Stimulated activated naive B cell treated with anti-CD40 and anti-IgM and Interleukin-4, amounts not matched to agents 10 μg/mL and 1 μg/mL and 100 μg/mL, for 72 hours (primary cell): ENCODE data around the gene WWOX.
A peak's percentile ranks its signal among the peaks of the same experiment; 100 is the strongest.

Experiments
- ATAC-seq, 2 donors: fragments of 150-1000 bp; cut with Tn5 transposase; replicated peaks; 2 replicates each; pipeline ENCODE4 v1.10.0; 2021; ENCODE audit warnings: moderate library complexity in 1 of 2
- DNase-seq: peaks from one replicate; pipeline ENCODE4 v3.0.0; 2021
- H3K27ac Mint-ChIP-seq: one replicate; pipeline ENCODE4 v1.8.0; 2022; ENCODE audit warnings: mild to moderate bottlenecking, mixed read lengths
- H3K27me3 Mint-ChIP-seq, 2 donors: one replicate each; pipeline ENCODE4 v1.8.0; 2022; ENCODE audit warnings: mixed read lengths in 2 of 2
- H3K36me3 Mint-ChIP-seq, 2 donors: one replicate each; pipeline ENCODE4 v1.8.0; 2022; ENCODE audit warnings: mixed read lengths in 2 of 2, mild to moderate bottlenecking in 1 of 2
- H3K4me1 Mint-ChIP-seq, 2 donors: one replicate each; pipeline ENCODE4 v1.8.0; 2022; ENCODE audit warnings: mixed read lengths in 2 of 2, mild to moderate bottlenecking in 1 of 2
- H3K4me3 Mint-ChIP-seq, 2 donors: one replicate each; pipeline ENCODE4 v1.8.0; 2022; ENCODE audit warnings: mild to moderate bottlenecking in 2 of 2, mixed read lengths in 2 of 2, moderate library complexity in 1 of 2
- H3K9me3 Mint-ChIP-seq, 2 donors: one replicate each; pipeline ENCODE4 v1.8.0; 2022; ENCODE audit warnings: mixed read lengths in 2 of 2, mild to moderate bottlenecking in 1 of 2

Gene WWOX

DNA sequence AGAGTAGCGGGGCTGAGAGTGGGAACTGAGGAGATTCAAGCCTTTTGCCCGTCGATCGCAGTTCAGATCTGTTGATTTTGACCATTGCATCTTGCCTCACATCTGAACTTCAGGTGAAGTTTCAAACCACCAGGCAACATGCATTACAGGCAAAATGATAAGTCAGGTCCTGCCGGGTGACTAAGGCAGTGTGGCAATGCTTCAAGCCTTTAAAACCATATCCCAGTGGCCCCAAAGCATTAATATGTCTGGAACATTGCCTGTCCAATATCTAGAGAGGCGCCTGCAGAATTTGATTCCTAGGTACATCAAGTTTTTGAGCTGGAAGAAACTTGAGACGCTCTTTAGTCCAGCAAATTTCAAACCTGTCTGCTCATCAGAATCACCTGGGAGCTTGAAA lies 998.3 kb downstream of the WWOX start:
- peaks cover 23 to 30% of the 10 kb centered on the region in 2 donors for H3K27me3 Mint-ChIP-seq
- ATAC-seq (no peak), DNase-seq (no peak)
- no peak overlapping the region for H3K27ac Mint-ChIP-seq
- peaks cover 8% of the 10 kb centered on the region in 2 donors for H3K36me3 Mint-ChIP-seq
- H3K9me3 Mint-ChIP-seq, result peaks cover 0 to 2% of the 10 kb centered on the region in 2 donors
- peaks cover 19 to 37% of the 10 kb centered on the region in 2 donors for H3K4me1 Mint-ChIP-seq
- no peak overlapping the region for H3K4me3 Mint-ChIP-seq

DNA sequence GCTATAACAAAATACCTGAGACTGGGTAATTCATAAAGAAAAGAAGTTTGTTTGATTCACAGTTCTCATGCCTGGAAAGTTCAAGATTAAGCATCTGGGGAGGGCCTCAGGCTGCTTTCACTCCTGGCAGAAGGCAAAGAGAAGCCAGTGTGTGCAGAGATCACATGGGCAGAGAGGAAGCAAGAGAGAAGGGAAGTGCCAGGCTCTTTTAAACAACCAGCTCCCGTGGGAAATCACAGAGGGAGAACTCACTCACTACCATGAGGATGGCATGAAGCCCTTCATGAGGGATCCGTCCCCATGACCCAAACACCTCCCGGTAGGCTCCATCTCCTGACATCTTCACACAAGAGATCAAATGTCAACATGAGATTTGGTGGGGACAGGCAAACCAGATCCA lies 999.5 kb downstream of the WWOX start:
- H3K27ac Mint-ChIP-seq, result no peak overlapping the region
- ATAC-seq, result no peak
- H3K27me3 Mint-ChIP-seq, result peaks cover 26 to 34% of the 10 kb centered on the region in 2 donors
- H3K4me3 Mint-ChIP-seq, result no peak overlapping the region
- peaks cover 8 to 10% of the 10 kb centered on the region in 2 donors for H3K36me3 Mint-ChIP-seq
- H3K9me3 Mint-ChIP-seq, result peaks cover 0 to 2% of the 10 kb centered on the region in 2 donors
- peaks cover 12 to 26% of the 10 kb centered on the region in 2 donors for H3K4me1 Mint-ChIP-seq
- no peak for DNase-seq

DNA sequence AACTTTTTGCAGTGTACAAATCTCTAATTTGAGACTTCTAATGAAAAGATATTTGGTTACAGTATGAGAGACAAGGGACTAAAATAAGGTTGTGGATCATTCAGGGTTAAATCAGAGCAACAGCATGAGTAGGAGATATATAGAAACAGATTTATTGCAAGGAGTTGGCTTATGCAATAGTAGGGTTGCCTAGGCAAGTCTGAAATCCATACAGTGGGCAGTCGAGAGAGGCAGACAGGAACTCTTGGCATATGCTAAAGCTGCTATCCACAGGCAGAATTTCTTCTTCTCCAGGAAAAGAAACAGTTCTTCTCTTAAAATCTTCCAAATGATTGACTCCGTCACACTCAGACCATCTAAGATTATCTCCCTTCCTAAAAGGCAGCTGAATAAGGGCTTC lies 1000.3 kb downstream of the WWOX start:
- peaks cover 11 to 23% of the 10 kb centered on the region in 2 donors for H3K4me1 Mint-ChIP-seq
- peaks cover 0 to 2% of the 10 kb centered on the region in 2 donors for H3K9me3 Mint-ChIP-seq
- no peak overlapping the region for H3K27ac Mint-ChIP-seq
- no peak for DNase-seq
- peaks cover 8 to 10% of the 10 kb centered on the region in 2 donors for H3K36me3 Mint-ChIP-seq
- H3K4me3 Mint-ChIP-seq, result no peak overlapping the region
- no peak for ATAC-seq
- H3K27me3 Mint-ChIP-seq, result peaks cover 26 to 31% of the 10 kb centered on the region in 2 donors

DNA sequence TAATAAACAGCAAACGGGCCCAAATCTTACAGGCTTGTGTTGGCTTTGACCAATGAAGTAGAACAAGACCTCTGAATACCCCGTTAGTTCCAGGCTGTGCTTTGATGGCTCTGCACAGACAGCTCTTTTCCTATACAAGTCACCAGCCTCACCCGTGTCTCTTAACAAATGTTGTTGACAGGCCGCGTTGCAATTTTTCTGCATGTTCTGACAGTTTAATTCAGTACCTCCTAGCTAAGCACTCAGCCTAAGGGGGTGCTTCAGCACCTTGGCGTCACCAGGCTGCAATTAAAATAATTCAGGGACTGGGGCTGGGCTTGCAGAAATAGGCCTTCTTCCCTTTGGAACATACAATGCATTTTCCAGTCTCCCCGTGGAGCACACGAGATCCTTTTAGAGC lies 1001.0 kb downstream of the WWOX start:
- Mint-ChIP-seq H3K36me3 (peaks cover 8 to 10% of the 10 kb centered on the region in 2 donors), H3K9me3 (peaks cover 0 to 2% of the 10 kb centered on the region in 2 donors), H3K27ac (no peak overlapping the region), H3K27me3 (peaks cover 22 to 24% of the 10 kb centered on the region in 2 donors), H3K4me3 (no peak overlapping the region), H3K4me1 (peaks cover 8 to 23% of the 10 kb centered on the region in 2 donors)
- DNase-seq, result no peak
- ATAC-seq, result no peak

DNA sequence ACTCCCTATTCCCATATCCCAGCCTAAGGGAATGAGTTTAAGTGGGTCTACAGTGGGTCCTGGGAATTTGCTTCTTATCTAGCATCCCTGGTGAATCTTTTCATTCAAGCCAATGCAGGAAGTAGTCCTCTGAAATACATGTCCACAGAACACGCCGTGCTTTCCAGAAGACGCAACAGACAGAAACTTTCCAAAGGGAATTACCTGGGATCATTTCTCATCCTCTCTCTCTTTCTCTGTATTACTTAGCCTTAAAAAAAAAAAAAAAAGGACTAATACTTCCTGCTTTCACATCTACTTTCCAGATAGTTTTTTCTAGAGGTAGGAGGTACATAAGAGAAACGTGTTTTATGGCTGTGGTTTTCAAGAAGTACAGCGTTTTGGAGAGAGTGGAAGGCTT lies 1002.0 kb downstream of the WWOX start:
- Mint-ChIP-seq H3K4me1 (peaks cover 6 to 18% of the 10 kb centered on the region in 2 donors), H3K36me3 (peaks cover 4 to 6% of the 10 kb centered on the region in 2 donors), H3K27me3 (peaks cover 16 to 17% of the 10 kb centered on the region in 2 donors), H3K4me3 (no peak overlapping the region), H3K27ac (no peak overlapping the region), H3K9me3 (peaks cover 0 to 2% of the 10 kb centered on the region in 2 donors)
- DNase-seq, result no peak
- peak in 1 of 2 donors; percentile 27 for ATAC-seq

DNA sequence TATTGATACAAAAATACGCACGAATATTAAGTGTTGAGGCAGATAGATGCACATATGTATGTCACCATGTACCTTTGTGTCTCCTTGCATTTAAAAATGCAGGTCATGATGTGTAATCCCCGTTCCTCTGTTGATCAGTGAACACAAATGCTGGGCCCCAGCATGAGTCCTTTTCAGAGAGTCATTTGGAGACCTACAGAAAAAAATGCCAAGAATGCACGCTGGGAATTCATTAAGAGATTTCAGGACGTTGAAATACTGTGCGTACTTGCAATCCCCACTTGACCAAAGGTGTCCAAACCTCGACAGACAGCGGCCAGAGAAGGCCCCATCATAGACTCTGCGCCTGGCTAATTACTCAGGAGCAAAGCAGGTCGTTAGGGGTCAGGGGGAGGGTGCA lies 1005.1 kb downstream of the WWOX start:
- DNase-seq (no peak), ATAC-seq (no peak)
- Mint-ChIP-seq H3K9me3 (no peaks in the 10 kb centered on the region), H3K27me3 (peaks cover 6 to 10% of the 10 kb centered on the region in 2 donors), H3K27ac (no peak overlapping the region), H3K36me3 (peaks cover 0 to 5% of the 10 kb centered on the region in 2 donors), H3K4me1 (peaks cover 2 to 7% of the 10 kb centered on the region in 2 donors), H3K4me3 (no peak overlapping the region)

DNA sequence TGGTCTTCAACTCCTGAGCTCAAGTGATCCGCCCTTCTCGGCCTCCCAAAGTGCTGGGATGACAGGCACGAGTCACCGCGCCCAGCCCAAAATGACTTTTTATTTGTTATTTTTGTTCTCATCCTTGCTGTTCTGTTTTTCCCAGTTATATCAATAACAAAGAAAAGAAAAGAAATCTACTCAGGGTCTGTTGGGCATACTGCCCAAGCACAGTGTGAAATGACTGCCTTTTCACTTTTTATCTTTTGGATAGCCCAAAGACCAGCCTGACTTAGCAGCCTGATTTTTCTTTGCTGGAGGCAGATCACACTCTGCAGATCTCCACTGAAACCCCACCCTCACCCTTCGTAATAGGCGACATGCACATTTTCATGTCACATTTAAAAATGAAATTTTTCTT lies 1007.8 kb downstream of the WWOX start:
- peaks cover 4 to 6% of the 10 kb centered on the region in 2 donors for H3K27me3 Mint-ChIP-seq
- H3K36me3 Mint-ChIP-seq, result peaks cover 3 to 5% of the 10 kb centered on the region in 2 donors
- no peak overlapping the region for H3K27ac Mint-ChIP-seq
- DNase-seq, result no peak
- H3K9me3 Mint-ChIP-seq, result no peaks in the 10 kb centered on the region
- no peak for ATAC-seq
- no peak overlapping the region for H3K4me3 Mint-ChIP-seq
- no peaks in the 10 kb centered on the region for H3K4me1 Mint-ChIP-seq

DNA sequence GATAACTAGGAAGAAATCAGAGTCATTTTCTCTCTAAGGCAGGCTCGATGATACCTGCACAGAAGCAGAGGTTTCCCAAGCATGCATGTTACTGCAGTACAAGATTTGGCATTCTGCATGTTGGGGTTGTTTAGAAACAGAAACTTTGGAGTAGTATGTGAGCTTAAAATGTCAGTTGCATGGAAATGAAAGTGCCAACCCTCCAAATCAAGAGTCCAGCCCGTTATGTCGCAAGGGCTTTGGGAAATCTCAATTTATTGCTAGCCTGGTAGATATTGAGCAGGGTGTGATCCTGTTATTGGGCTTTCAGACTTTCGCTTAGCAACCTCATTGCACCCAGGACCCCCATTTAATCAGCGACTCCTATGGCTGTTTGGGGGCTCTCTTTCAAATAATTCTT lies 1010.3 kb downstream of the WWOX start:
- no peak for DNase-seq
- Mint-ChIP-seq H3K27me3 (no peaks in the 10 kb centered on the region), H3K27ac (no peak overlapping the region), H3K36me3 (peaks cover 3% of the 10 kb centered on the region in 2 donors), H3K4me3 (no peak overlapping the region), H3K4me1 (no peaks in the 10 kb centered on the region), H3K9me3 (no peaks in the 10 kb centered on the region)
- no peak for ATAC-seq

DNA sequence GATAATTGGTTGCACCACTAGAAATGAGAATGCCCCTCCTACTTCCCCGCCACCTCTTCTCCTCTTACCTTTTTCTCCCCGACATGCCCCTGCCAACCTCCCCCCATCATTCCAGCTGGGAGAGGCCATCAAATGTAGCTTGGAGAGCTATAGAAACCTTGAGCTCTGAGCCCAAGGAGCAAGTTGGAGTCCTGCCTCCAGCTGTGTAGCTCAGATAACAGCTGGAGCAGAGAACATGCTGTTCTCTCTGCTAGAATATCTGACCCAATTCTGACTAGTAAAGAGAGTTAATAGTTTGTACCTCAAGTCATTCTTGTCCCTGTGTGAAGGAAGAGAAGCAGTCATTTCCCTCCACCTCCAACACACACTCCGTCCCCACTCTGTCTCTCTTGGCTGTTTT lies 1010.8 kb downstream of the WWOX start:
- Mint-ChIP-seq H3K27me3 (no peaks in the 10 kb centered on the region), H3K9me3 (no peaks in the 10 kb centered on the region), H3K4me3 (no peak overlapping the region), H3K36me3 (peaks cover 3% of the 10 kb centered on the region in 2 donors), H3K27ac (no peak overlapping the region), H3K4me1 (no peaks in the 10 kb centered on the region)
- DNase-seq, result no peak
- no peak for ATAC-seq

DNA sequence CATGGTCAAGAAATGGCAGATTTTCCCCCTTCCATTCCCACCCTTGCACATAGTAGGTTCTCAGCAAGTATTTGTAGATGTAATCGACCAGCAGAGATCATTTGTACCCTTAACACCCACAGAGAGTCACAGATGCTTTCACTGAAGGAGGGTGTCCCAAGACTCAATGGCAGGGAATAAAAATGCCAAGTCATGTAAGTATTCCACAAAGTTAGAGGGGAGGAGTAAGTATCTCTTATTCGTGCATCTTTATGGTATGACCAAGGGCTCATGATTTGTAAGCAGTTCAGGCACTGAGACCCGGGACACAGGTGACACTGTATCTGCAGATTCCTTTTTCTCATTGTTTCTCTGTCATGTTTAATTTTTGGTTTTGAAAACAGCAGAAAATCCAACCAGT lies 1011.5 kb downstream of the WWOX start:
- Mint-ChIP-seq H3K9me3 (no peaks in the 10 kb centered on the region), H3K27me3 (no peaks in the 10 kb centered on the region), H3K27ac (no peak overlapping the region), H3K4me3 (no peak overlapping the region), H3K4me1 (no peaks in the 10 kb centered on the region), H3K36me3 (peaks cover 3 to 5% of the 10 kb centered on the region in 2 donors)
- ATAC-seq (no peak), DNase-seq (no peak)

DNA sequence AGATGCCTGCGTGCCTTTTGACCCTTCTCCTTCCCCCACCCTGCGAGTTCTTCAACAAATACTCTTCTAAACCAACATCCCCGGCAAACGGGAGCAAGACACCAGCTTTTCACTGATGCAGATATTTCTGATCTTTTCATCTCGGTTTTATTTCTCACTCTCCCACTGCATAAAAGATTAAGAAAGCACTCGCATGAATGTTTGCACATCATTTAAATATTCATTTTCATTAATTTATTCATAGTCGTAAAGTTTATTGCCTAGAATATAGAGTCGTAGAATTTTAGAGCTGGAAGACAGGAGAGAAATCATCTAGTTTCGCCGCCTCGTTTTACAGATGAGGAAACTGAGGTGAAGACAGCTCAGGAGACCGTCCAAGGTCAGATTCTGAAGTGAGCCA lies 1013.0 kb downstream of the WWOX start:
- Mint-ChIP-seq H3K4me3 (no peak overlapping the region), H3K27ac (no peak overlapping the region), H3K4me1 (no peaks in the 10 kb centered on the region), H3K36me3 (peaks cover 2 to 7% of the 10 kb centered on the region in 2 donors), H3K27me3 (no peaks in the 10 kb centered on the region), H3K9me3 (peaks cover 2 to 3% of the 10 kb centered on the region in 2 donors)
- no peak for ATAC-seq
- DNase-seq, result no peak

DNA sequence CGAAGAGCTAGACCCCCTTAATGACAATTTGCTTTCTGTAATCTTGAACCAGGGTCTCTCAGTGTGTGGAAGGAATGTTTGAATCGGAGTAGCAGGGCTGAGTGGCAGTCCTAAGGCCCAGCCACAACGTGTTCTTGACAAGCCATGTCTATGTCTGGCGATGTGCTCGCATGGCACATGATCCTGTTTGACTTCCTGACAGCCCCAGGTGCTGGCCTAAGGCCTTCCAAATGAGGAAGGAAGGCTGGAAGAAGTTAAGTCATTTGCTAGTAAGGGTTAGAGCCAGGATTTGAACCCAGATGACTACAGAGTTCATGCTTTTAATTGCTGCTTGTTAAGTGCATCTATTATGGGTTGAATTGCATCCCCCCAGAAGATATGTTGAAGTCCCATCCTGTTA lies 1014.4 kb downstream of the WWOX start:
- peaks cover 7 to 11% of the 10 kb centered on the region in 2 donors for H3K36me3 Mint-ChIP-seq
- no peaks in the 10 kb centered on the region for H3K27me3 Mint-ChIP-seq
- no peak overlapping the region for H3K4me3 Mint-ChIP-seq
- DNase-seq, result no peak
- H3K27ac Mint-ChIP-seq, result no peak overlapping the region
- no peaks in the 10 kb centered on the region for H3K4me1 Mint-ChIP-seq
- ATAC-seq, result no peak
- peaks cover 3 to 4% of the 10 kb centered on the region in 2 donors for H3K9me3 Mint-ChIP-seq

DNA sequence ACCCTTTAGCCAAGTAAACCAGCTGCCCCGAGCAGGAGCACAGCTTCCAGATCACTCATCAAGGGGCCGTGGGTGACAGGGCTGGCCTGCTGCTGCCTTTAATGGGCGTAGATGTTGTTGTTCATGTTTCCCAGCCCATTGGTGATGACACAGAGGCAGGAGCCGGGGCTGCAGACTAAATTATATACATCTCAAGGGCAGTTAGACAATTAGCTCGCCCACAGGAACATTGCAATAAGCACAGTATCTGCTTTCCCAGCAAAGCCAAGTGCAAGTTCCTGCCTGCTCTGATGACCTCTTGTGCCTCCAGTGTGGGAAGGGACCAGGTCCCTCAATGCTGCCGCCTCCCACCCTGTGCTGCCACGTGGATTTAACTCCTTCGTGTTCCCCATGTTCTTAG lies 1015.3 kb downstream of the WWOX start:
- no peak overlapping the region for H3K4me3 Mint-ChIP-seq
- ATAC-seq (no peak), DNase-seq (no peak)
- no peaks in the 10 kb centered on the region for H3K27me3 Mint-ChIP-seq
- no peaks in the 10 kb centered on the region for H3K4me1 Mint-ChIP-seq
- H3K36me3 Mint-ChIP-seq, result peaks cover 7 to 11% of the 10 kb centered on the region in 2 donors
- no peak overlapping the region for H3K27ac Mint-ChIP-seq
- peaks cover 3 to 4% of the 10 kb centered on the region in 2 donors for H3K9me3 Mint-ChIP-seq

DNA sequence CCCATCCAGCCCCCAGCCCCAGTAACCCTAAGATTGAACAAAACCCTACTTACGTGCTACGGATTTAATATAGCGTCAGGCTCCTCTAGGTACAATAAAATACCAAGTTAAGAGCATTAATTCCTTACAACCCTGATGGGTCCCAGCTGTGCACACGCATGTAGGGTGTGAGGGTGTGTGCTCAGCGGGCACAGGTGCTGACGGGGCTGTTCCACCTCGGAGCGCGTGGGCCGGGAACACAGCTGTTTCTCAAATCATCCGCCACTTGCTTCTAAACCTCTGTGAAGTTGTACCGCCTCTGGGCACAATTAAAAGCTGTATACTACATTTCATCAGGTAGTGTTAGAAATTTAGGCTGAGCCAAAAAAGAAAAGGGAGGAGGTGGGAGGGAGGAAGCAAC lies 1022.5 kb downstream of the WWOX start:
- Mint-ChIP-seq H3K4me3 (no peak overlapping the region), H3K27ac (no peak overlapping the region), H3K27me3 (no peaks in the 10 kb centered on the region), H3K4me1 (no peaks in the 10 kb centered on the region), H3K9me3 (peaks cover 0 to 4% of the 10 kb centered on the region in 2 donors), H3K36me3 (peaks cover 5 to 8% of the 10 kb centered on the region in 2 donors)
- ATAC-seq (no peak), DNase-seq (no peak)

DNA sequence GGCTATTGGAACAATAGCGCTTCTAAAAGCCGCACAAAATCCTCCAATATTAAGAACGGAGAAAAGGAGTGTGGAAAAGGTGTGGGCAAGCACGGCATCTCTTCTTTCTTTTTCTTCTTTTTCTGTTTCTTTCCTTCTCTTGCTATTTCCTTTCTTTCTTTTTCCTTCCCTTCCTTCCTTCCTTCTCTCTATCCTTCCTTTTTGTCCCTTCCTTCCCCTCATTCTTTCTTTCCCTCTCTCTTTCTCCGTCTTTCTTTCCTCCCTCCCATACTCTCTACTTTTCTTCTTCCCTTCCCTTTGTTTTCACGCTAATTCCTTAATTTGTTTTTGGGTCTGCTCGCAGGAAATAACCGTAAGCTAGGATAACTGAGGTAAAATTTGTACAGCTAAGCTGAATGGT lies 1022.9 kb downstream of the WWOX start:
- Mint-ChIP-seq H3K27ac (no peak overlapping the region), H3K27me3 (no peaks in the 10 kb centered on the region), H3K36me3 (peaks cover 5 to 8% of the 10 kb centered on the region in 2 donors), H3K4me3 (no peak overlapping the region), H3K4me1 (no peaks in the 10 kb centered on the region), H3K9me3 (peaks cover 0 to 2% of the 10 kb centered on the region in 2 donors)
- no peak for ATAC-seq
- no peak for DNase-seq
